K562 treated with DMSO at 1 percent for 48 hours (cell line): ENCODE measurements around the gene SAMMSON. TPM values are rescaled to one million over a fixed set of nuclear protein-coding genes. Genes with fewer than 3 reads are reported as not detected.

Experiments used
- total RNA-seq: library from RNA; unstranded; fragments of 300-600 nt; gene quantifications from 2 replicates; pipeline ENCODE4 v1.2.3, GENCODE V29; 2022; ENCODE audit warnings: low replicate concordance; ENCODE audit errors: extremely low read depth

The SAMMSON gene
- total RNA-seq = not detected in 2 replicates

DNA sequence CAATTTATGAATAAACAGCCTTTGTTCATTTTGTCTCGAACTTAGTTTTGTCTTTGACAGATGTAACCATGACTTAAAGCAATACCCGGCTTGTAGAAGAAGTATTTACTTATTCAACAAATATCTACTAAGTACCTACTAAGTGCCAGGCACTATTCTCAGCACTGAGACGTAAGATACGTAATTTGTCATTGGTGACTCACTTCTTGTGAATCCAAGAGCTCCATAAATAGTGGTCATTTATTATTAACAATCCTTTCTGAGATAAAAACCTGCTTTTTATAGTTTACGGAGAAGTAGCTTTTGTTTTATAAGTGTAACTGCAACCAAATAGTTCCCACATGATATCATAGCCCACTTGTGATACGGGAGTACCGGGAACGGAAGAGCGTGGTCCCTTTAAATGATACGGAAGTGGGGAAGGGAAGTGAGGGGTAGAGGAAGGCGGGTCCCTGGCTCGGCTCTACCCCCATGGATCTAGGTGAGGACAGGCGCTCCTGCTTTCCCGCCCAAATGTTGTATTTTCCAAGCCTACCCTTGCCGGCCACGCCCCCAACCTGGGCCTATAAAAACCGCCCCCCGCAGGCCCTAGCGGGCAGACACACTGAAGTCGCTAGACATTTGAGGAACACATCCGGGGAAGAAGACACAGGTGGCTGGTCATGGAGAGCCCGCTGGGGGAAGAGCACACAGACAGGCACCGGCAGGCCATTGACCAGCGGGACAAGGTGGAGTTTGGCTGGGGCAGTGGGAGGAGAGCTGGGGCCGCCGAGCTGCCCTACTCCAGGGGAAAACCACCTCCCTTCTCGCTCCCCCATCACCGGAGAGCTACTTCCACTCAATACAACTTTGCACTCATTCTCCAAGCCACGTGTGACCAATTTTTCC lies at the start of gene SAMMSON:
Gene SAMMSON, plus strand, starts transcription at position 594 of the 888 bp plus-strand sequence.

